Peyer's patch (tissue), 4 donors: ENCODE results near the gene RNLS.

Source experiments
- CTCF ChIP-seq, 6 experiments: fragments of 450-650 bp in 4 of 6; fragments of 200-600 bp in 2 of 6; sonication (generic) in 1 of 6; IDR thresholded peaks; one replicate each; pipeline ENCODE4 v1.5.1; 2017 to 2019; ENCODE audit warnings: antibody characterized with exemption in 6 of 6, mild to moderate bottlenecking in 3 of 6, moderate library complexity in 1 of 6
- POLR2A ChIP-seq, 2 donors: fragments of 450-650 bp; IDR thresholded peaks; one replicate each; pipeline ENCODE4 v1.5.1; 2017; ENCODE audit warnings: antibody characterized with exemption in 2 of 2, mild to moderate bottlenecking in 2 of 2, moderate library complexity in 2 of 2

GRCh38 chr10:88413412-88413811 lies 169.7 kb downstream of the RNLS start:
- TF ChIP-seq CTCF (IDR thresholded peaks at IDR 0.05) (no peak), POLR2A (IDR thresholded peaks at IDR 0.05) (no peak)
